ENCODE results near the gene RNF112.

Gene RNF112

GRCh38 chr17:19410875-19411620 is at the start of gene RNF112:
TSS of gene RNF112 (plus strand) at chr17:19411232. CDS start at chr17:19411409, 177 bp downstream.
- DNase-seq: peak; percentile 43 to 57

GRCh38 chr17:19361326-19361725 is 49.7 kb upstream of the RNF112 start:
- no peak for DNase-seq

- DNase-seq: no peak
Observed at GRCh38 chr17:19361944-19362276, 49.1 kb upstream of the RNF112 start.

DNA sequence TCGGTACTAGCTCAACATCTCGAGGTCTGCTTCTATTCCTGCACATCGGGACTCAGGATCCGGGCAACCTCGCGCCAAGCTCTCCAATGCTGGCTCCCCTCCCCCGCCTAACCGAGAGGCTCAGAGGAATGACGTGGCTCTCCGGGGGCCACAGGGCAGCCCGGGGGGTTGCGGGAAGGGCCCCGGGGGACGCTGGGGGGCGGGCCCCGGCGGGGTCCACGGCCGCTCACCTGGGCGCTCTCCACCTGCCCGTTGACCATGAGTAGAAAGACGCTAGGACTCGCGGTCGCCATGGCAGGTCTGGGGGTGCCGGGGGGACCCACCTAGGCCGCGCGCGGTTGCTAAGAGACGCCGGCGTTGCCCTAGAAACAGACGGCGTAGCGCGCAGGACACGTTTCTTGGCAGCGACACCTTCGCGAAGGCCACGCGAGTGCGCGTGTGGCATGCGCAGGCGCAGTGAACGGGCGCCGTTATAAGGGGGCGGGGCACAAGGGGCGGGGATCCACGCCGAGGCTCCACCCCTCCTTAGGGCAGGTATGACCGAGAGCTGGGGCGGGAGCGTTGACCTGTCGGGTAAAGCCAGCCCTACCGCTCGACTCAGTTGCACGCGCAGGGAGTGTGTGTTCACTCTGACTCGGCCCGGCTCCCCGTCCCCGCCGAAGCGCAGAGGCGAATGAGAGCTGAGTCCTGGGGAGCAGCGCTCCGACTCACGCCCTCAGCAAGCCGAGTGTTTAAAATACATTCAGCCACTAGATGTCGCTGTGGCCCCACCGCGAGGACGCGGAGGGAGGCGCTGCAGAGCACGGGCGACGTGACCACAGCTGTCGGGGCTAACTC is 48.5 kb upstream of the RNF112 start, which contains the start of gene B9D1:
Gene B9D1 (minus strand): TSS at position 447 of the 837 bp plus-strand sequence. CDS start 154 bp downstream, at position 293.
- DNase-seq: peak; percentile 89

DNA sequence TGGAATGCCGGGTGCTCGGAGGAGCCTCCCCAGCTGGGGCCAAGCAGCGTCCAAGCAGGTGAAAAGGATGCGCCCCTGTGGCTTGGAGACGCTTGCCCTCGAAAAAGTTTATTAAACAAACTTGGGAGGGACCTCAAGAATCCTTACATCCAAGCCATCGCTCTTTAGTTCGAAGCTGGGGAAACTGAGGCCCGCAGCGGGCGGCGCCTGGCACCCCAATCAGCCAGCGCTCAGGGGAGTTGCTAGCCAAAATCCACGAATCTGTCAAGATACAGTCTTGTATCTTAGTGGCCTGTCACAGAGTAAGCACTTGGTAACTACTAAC is 48.0 kb upstream of the RNF112 start:
- no peak for DNase-seq

GRCh38 chr17:19363460-19364035 is 47.5 kb upstream of the RNF112 start:
- DNase-seq: peak in 1 of 2 experiments; percentile 27

GRCh38 chr17:19364699-19365498 is 46.1 kb upstream of the RNF112 start:
- DNase-seq: peak; percentile 84 to 90

DNA sequence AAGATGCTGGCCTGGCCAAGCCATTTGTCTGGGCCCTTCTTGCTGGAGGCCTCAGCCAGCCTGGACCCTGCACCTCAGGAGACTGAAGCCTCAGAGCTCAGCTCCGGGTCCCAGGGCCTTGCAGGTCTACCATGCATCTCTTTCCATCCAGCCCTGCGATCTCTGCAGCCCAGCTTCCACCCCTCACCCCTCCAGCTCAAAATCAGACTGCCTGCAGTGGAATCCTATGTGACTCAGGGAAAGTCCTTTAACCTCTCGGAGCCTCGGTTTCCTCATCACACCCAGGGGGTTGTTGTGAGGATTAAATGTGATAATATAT is 45.6 kb upstream of the RNF112 start:
- no peak for DNase-seq

- DNase-seq: no peak
Observed at GRCh38 chr17:19365833-19366636, 45.0 kb upstream of the RNF112 start.

DNA sequence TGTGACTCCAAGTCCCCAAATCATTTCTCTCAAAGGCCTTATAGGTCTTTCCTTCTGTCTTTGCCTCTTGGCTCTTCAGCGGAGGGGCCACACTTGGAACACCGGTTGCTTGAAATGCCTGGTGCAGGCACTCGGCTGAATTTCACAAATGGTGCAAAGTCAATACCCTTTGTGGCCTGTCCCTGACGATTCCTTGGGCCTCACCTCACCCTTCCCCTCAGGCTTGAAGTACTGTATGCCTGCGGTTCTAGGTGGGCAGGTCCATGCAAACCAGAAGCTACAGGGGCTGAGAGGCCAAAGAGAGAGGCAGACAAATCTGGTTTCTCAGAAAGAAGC is 44.4 kb upstream of the RNF112 start:
- DNase-seq: no peak

DNA sequence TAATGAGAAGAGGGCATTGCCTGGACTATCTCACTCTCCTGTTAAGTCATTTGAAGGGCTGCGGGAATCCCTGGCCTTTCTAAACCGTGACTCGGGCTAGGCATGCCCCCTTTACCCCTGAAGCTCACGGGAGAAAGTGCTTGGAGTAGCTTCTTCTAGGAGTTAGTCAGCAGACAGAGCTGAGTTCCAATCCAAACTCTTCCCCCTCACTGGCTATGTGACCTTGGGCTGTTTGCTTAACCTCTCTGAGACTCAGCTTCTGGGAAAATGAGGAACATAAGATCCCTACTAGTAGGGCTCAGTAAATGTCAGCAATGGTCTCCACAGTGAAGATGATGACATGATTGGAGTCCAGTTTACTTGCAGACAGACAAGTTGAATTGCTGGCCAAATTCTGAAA is 42.8 kb upstream of the RNF112 start:
- DNase-seq: no peak

DNA sequence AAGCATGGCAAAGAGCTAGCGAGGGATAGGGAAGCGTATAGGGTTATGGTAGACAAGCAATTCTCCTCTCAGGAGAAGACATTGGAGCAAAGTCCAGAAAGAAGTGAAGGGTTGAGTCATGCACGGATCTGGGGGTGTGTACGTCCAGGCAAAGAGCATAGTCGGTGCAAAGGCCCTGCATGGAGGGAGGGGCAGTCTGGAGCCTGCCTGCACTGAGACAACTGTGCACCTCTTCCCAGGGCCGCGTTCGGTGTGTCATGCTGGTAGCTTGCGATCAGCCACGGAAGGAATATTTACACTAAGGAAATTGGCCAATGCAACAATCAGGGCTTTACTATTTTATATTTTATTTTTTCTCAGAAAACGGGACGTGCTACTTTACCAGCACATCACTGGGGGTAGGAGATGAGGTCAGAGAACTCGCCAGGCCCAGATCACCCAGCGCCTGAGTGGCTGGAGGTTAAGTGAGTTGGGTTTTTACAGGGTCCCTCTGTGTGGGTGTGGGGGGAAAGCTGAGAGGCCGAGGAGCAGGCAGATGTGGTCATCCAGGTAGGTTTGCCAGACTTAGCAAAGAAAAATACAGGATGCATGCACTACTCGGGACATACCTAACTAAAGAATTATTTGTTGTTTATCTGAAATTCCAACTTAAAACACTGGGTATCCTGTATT is 41.8 kb upstream of the RNF112 start:
- DNase-seq: no peak

GRCh38 chr17:19369846-19370492 is 41.1 kb upstream of the RNF112 start:
- no peak for DNase-seq

DNA sequence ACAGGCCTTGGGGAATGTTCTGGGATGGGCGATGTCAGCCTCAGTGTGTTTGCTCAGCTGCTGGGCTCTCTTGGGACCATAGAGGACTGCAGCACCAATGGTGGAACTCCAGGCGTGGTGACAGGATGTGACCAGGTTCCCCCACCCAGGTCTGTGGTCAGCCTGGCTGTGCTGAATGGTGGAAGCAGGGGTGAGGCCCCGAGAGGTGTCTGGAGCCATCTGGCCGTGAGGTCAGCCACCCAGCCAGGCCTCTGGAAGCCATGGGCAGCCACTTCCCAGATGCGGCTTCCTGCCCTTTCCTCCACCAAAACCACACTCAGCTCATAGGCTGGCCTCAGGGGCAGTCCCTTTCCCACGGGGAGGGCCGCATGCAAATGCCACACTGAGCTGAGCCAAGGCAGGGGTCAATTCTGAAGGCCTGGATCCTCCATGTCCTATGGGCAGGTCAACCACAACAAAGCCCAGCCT is 40.5 kb upstream of the RNF112 start:
- DNase-seq: no peak

GRCh38 chr17:19371259-19372010 is 39.6 kb upstream of the RNF112 start:
- DNase-seq: no peak

DNA sequence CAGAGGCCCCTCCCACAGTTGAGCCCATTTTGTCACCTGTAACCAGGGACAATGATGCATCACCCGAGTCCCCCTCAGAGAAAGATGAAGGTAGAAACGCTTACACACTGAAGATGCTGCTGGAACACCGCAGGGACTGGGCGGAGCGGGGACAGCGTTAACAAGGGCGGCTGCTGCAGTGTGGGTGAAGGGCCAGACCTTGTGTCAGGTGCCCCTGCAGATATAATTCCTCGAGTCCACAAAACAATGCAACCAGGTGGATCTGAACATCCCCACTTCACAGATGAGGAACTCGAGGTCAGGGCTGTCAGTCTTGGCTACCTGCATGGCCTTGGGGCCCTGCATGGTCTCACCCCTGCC is 39.0 kb upstream of the RNF112 start:
- no peak for DNase-seq

DNA sequence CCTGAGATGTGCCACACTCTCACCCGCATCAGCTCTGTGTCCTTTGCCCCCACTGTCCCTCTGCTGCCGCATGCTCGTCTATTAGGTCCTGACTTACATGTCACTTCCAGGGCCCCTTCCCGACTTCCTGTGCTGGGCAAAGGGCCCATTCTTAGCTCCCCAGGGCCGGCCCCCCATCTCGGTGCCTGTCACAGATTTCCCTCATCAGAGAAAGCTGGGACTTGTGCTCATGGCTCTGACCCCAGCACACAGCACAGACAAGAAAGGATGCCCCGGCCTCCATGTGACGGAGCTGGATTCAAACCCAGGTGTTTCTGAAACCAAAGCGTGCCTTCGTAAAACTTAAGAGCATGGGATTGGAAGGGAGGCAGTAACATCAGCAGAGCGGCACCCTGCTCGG is 38.6 kb upstream of the RNF112 start:
- no peak for DNase-seq

GRCh38 chr17:19372866-19373504 is 38.0 kb upstream of the RNF112 start:
- DNase-seq: no peak

- DNase-seq: no peak
Observed at GRCh38 chr17:19374136-19374535, 36.9 kb upstream of the RNF112 start.

- no peak for DNase-seq
Observed at GRCh38 chr17:19375732-19376131, 35.3 kb upstream of the RNF112 start.

All from NCI-H524 (cell line).